ENCODE data around the gene NRG3. TPM values are rescaled to one million over a fixed set of nuclear protein-coding genes. Genes with fewer than 3 reads are reported as not detected.

NRG3 gene
- total RNA-seq, 1 experiment from 2014 or later: 0.66 TPM

DNA sequence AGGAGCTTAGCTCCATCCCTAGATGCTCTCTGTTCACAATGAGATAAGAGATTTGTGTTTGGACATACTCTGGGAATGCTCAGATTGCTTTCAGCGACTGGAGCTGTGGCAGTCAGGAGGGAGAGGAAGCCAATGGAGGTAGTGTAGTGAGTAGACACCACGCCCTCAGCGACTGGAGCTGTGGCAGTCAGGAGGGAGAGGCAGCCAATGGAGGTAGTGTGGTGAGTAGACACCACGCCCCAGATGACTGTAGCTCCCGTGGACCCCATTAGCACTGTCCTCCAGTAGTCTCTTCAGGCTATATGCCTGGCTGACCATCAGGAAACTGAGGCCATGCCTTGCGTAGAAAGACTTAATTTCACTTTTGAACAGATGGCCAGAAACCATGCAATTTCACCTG is 1033.8 kb downstream of the NRG3 start:
- no TSS peak for BruUV-seq (replicated peaks)
- no peaks in the 10 kb centered on the region for H3K4me1 Mint-ChIP-seq (ENCODE audit: low read depth, unreplicated experiment)
- Histone ChIP-seq H3K36me3 (ENCODE audit: control insufficient read depth, insufficient read depth, low read length) (no peaks in the 10 kb centered on the region), H3K27me3 (replicated peaks; ENCODE audit: control insufficient read depth, insufficient read depth, low read length) (no peaks in the 10 kb centered on the region), H3K9me3 (no peaks in the 10 kb centered on the region), H3K4me1 (no peaks in the 10 kb centered on the region), H3K4me3 (ENCODE audit: low read depth, low read length) (no peak overlapping the region)
- no peak for TF ChIP-seq CTCF (IDR thresholded peaks at IDR 0.05; ENCODE audit: insufficient read depth in 1 of 2, low read depth in 1 of 2, low read length in 1 of 2, severe bottlenecking in 1 of 2, unreplicated experiment in 1 of 2)
- intact Hi-C loops (cut with micrococcal nuclease; ENCODE audit: unreplicated experiment): loop anchor here (5.0 kb wide), 1 partner anchor 561 kb away; no protein-coding TSS in a partner anchor
- ChIA-PET CTCF (no interaction called here), POLR2A (no interaction called here)
- DNase-seq: no peak
- H3K27me3 Mint-ChIP-seq (ENCODE audit: insufficient read depth, unreplicated experiment): no peaks in the 10 kb centered on the region
- no peak overlapping the region for H3K4me3 Mint-ChIP-seq (ENCODE audit: unreplicated experiment)
- H3K36me3 Mint-ChIP-seq (ENCODE audit: insufficient read depth, unreplicated experiment): no peaks in the 10 kb centered on the region
- no peaks in the 10 kb centered on the region for H3K9me3 Mint-ChIP-seq (ENCODE audit: unreplicated experiment)
- H3K27ac Mint-ChIP-seq (ENCODE audit: unreplicated experiment): no peak overlapping the region

DNA sequence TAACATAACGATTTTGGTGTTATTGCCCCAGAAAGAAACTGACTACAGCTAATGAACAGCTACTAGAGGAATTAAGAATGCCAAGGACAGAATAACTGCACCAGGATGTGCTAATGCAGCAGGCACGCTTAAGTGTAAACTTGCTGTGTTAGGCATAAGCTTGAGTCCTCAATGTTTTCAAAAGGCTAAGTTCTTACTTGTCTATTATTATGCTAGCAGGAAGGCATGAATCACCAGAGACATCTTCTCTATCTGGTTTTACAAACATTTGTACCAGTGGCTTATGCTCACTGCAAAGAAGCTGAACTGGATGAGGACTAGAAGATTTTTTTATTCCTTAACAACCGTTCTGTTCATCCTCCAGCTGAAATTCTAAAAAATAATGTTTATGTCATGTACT is 1035.3 kb downstream of the NRG3 start:
- H3K4me3 ChIP-seq (ENCODE audit: low read depth, low read length): no peak overlapping the region
- Mint-ChIP-seq H3K9me3 (ENCODE audit: unreplicated experiment) (no peaks in the 10 kb centered on the region), H3K27me3 (ENCODE audit: insufficient read depth, unreplicated experiment) (no peaks in the 10 kb centered on the region), H3K4me3 (ENCODE audit: unreplicated experiment) (no peak overlapping the region), H3K36me3 (ENCODE audit: insufficient read depth, unreplicated experiment) (no peaks in the 10 kb centered on the region), H3K4me1 (ENCODE audit: low read depth, unreplicated experiment) (no peaks in the 10 kb centered on the region), H3K27ac (ENCODE audit: unreplicated experiment) (no peak overlapping the region)
- H3K4me1 ChIP-seq: no peaks in the 10 kb centered on the region
- intact Hi-C loops (cut with micrococcal nuclease; ENCODE audit: unreplicated experiment): no loop called here
- ChIA-PET POLR2A (no interaction called here), CTCF (no interaction called here)
- no peaks in the 10 kb centered on the region for H3K27me3 ChIP-seq (replicated peaks; ENCODE audit: control insufficient read depth, insufficient read depth, low read length)
- no TSS peak for BruUV-seq (replicated peaks)
- no peaks in the 10 kb centered on the region for H3K9me3 ChIP-seq
- no peaks in the 10 kb centered on the region for H3K36me3 ChIP-seq (ENCODE audit: control insufficient read depth, insufficient read depth, low read length)
- no peak for TF ChIP-seq CTCF (IDR thresholded peaks at IDR 0.05; ENCODE audit: insufficient read depth in 1 of 2, low read depth in 1 of 2, low read length in 1 of 2, severe bottlenecking in 1 of 2, unreplicated experiment in 1 of 2)
- no peak for DNase-seq

DNA sequence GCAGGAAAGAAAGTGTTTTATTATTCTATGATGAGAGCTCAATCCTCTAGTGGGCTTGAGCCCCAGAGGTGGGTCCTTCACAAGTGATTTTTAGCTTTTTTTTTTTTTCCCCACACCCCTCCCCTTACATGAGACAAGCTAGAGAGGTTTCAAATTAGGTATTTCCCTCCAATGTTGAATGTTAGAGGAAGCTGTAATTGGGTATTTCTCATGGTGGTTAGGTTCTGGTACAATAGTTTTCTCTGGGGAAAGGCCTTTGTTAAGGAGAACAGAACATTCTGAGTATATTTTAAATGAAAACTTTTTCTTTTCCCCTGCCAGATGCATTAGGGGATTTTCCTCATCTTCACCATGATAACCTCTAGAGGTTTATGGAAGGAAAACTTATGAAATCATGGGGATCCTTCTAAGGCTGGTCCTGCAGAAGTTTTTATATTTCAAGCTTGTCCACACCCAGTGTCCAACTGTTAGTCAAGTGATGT is 1039.7 kb downstream of the NRG3 start:
- BruUV-seq (replicated peaks): no TSS peak
- intact Hi-C loops (cut with micrococcal nuclease; ENCODE audit: unreplicated experiment): no loop called here
- no peaks in the 10 kb centered on the region for H3K36me3 ChIP-seq (ENCODE audit: control insufficient read depth, insufficient read depth, low read length)
- H3K27ac Mint-ChIP-seq (ENCODE audit: unreplicated experiment): no peak overlapping the region
- H3K27me3 ChIP-seq (replicated peaks; ENCODE audit: control insufficient read depth, insufficient read depth, low read length): no peaks in the 10 kb centered on the region
- no peak overlapping the region for H3K4me3 ChIP-seq (ENCODE audit: low read depth, low read length)
- no peaks in the 10 kb centered on the region for H3K27me3 Mint-ChIP-seq (ENCODE audit: insufficient read depth, unreplicated experiment)
- no peaks in the 10 kb centered on the region for H3K36me3 Mint-ChIP-seq (ENCODE audit: insufficient read depth, unreplicated experiment)
- H3K9me3 Mint-ChIP-seq (ENCODE audit: unreplicated experiment): peaks cover 4% of the 10 kb centered on the region
- no peaks in the 10 kb centered on the region for H3K9me3 ChIP-seq
- ChIA-PET CTCF (no interaction called here), POLR2A (no interaction called here)
- no peak for DNase-seq
- H3K4me3 Mint-ChIP-seq (ENCODE audit: unreplicated experiment): no peak overlapping the region
- no peaks in the 10 kb centered on the region for H3K4me1 Mint-ChIP-seq (ENCODE audit: low read depth, unreplicated experiment)
- no peaks in the 10 kb centered on the region for H3K4me1 ChIP-seq
- TF ChIP-seq CTCF (IDR thresholded peaks at IDR 0.05; ENCODE audit: insufficient read depth in 1 of 2, low read depth in 1 of 2, low read length in 1 of 2, severe bottlenecking in 1 of 2, unreplicated experiment in 1 of 2): no peak

All from Caco-2 (cell line).